SK-MEL-5 (cell line): ENCODE data around the gene PMP22. TPM values are rescaled to one million over a fixed set of nuclear protein-coding genes. Genes with fewer than 3 reads are reported as not detected.

Experiments
- DNase-seq: peaks from one replicate; pipeline ENCODE4 v3.0.0-alpha.2; 2016; ENCODE audit warnings: low read depth, low spot score
- in situ Hi-C: cut with HindIII; loops from 2 replicates; pipeline ENCODE4 v1.10.0; 2016; ENCODE audit warnings: low sequenced_read_pairs, high pct_unique_total_duplicates, low pct_unique_long_range_greater_than_20kb
- total RNA-seq: library from RNA; depleted of rRNA; stranded (reverse); fragments of >200 nt; shearing (Covaris generic); gene quantifications from 2 replicates; pipeline ENCODE4 v1.2.3, GENCODE V29; 2014

Gene PMP22
- total RNA-seq, 1 experiment from 2014 or later: 54.9 TPM

- peak; percentile 33 for DNase-seq
- in situ Hi-C loops: no loop called here
These were observed 3.3 kb downstream of the PMP22 start for GRCh38 chr17:15261802-15262290.

GRCh38 chr17:15261258-15261801 lies 3.8 kb downstream of the PMP22 start:
- DNase-seq: peak; percentile 61
- in situ Hi-C loops: no loop called here

DNA sequence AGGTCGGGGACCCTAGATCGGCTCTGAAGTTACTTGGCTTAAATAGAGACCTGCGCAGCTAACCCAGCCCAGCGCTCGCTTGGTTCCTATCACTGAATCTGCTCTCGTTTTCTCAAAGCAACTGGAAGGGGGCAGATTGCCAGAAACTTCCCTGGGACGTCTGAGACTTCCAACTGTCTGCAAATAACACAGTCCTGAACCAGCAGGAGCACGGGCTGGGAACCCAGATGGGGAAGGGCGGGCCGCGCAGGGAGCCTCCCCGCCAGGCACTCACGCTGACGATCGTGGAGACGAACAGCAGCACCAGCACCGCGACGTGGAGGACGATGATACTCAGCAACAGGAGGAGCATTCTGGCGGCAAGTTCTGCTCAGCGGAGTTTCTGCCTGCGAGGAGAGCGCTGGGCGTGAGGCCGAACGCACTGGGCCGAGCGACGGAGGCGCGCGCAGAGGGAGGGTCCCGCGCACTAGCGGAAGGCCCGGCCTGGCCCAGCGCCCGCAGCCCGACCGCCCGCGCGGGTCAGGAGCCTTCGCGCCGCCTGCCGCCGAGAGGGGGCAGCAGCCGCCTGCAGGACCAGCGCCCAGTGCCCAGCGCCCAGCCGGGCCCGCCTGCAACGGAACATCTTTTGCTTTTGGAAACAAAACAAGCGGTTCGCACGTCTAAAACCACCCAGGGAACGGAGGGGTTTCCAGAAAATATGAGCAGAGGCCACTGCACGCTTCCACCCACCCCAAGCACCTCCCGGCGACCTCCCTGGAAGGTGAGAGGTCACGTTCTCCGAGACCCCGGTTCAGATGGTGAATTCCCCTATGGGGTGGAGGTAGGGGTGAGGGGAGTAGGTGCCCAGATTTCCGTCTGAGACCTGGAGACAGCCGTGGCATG lies 4.5 kb downstream of the PMP22 start:
- in situ Hi-C loops: no loop called here

GRCh38 chr17:15257796-15258512 lies 7.2 kb downstream of the PMP22 start:
- in situ Hi-C loops: no loop called here
- no peak for DNase-seq

More for the DNA sequence above, 4.5 kb downstream of the PMP22 start:
- DNase-seq: peak; percentile 76

GRCh38 chr17:15257258-15257788 lies 7.8 kb downstream of the PMP22 start:
- in situ Hi-C loops: no loop called here
- peak; percentile 86 for DNase-seq

DNA sequence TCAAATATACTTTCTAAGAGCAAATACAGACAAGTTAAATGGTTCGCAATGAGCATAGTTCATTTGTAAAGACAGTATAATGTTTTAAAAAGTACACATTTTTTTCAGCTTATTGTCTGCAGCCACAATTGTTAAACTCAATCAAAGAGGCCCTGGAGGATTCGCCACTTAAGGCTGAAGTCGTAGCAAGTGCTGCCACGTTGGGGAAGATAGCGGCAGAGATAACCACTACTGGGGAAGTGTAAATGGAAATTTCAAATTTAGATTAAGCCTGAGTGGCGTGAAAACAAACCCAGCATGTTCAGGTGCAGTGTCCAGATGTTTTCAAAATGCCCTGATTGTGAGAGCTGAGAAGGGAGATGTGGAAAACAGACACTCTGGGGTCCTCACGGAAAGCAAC lies 8.4 kb downstream of the PMP22 start:
- DNase-seq: no peak
- in situ Hi-C loops: no loop called here

DNA sequence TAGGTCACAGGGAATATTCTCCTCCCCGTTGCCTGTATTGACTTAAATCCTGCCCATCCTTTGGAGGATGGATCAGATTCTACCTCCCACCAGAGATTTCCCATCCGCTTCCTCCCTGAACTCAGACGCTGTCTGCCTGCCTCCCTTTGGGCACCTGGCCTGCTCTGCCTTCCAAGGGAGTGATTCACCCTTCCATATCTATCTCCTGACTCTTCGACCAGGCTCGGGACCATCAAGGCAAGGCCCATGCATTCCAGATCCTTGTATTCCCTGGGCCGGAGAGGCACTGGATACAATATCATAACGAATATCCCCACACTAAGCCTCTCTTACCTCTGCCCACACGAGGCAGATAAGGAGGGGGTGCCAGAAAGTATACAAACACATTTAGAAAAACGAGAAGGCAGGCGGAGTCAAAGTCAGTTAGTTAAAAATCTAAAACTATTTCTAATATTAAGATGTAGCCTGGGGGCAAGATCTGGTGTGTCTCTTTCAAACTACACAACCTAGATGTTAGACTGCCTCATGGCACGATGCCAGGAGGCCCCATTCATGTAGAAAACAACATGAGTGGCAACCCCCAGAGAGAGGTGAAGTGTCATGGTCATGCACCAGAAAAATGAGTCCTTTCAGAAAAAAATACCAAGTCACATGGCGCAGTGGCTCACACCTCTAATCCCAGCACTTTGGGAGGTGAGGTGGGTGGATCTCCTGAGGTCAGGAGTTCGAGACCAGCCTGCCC lies 9.2 kb downstream of the PMP22 start:
- no peak for DNase-seq
- in situ Hi-C loops: no loop called here

- in situ Hi-C loops: no loop called here
- DNase-seq: no peak
These were observed 14.8 kb downstream of the PMP22 start for GRCh38 chr17:15250135-15250860.

- no peak for DNase-seq
- in situ Hi-C loops: no loop called here
These were observed 15.6 kb downstream of the PMP22 start for GRCh38 chr17:15249487-15249886.

- in situ Hi-C loops: no loop called here
These were observed 17.1 kb downstream of the PMP22 start for GRCh38 chr17:15247891-15248529.

DNA sequence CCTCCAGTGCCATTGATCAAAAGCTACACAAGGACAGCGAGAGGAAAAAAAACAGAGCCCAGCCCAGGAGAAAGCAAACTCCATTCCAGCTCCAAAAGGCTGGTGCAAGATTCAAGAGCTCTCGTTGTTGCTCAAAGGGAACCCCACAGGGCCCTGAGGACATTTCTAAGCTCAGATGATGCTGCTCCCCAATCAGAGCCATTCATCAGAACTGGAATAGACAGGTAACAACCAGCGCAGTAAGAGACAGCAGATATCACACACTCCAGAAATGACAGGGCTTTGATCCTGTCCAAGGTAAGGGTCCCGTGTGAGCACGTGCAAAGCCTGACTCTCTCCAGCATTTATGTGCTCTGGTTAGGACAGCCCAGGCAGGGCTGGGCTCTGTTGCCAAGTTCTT lies 20.1 kb downstream of the PMP22 start:
- in situ Hi-C loops: no loop called here
- DNase-seq: no peak

More at GRCh38 chr17:15247891-15248529, 17.1 kb downstream of the PMP22 start:
- peak; percentile 56 for DNase-seq

GRCh38 chr17:15240644-15241043 lies 24.5 kb downstream of the PMP22 start:
- in situ Hi-C loops: no loop called here
- no peak for DNase-seq

DNA sequence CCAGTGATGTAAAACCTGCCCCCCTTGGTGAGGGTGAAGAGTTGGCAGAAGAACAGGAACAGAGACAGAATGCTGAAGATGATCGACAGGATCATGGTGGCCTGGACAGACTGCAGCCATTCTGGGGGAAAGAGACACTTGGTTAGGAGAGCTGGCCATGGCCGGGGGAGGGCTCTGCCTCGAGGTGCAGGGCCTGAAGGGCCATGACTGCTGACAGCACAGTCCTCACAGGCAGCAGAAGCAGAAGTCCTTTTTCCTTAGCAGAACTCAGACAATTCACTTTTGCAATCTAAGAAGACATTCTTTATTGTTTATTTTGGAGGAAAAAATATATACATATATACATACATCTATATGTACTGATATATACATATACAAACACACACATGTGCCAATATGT lies 25.6 kb downstream of the PMP22 start:
- DNase-seq: no peak
- in situ Hi-C loops: no loop called here

DNA sequence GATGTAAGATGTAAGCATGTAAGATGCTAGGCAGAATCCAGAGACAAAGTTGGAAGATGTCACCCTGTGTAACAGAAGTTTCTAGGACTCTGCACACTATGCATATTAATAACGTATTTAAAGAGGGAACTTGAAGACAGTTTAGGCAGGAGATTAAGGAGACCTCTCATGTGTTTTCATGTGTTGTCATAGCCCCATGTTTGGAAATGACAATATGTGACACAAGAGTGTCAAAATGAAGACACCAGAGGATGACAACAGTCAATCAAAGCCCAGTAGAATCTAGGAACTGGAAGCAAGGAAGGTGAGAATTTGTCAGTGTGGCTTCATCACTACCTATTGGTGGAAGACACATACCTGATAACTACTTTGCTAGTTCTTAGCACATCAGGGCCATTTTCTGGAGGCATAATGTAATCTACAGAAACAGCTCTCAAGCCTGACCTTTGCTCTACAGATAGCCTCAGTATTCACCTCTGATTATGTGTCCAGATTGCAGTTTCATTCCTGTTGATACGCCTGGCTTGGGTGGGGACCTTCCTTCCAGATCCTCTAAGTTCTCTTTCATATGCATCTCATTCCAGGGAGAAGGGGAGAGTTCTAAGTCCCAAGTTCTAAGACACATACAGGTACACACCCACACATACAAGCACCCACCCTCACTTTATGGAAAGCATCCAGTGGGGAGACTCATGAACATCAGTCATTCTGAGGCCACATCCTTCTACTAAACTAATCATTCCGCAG lies 26.3 kb downstream of the PMP22 start:
- no peak for DNase-seq
- in situ Hi-C loops: no loop called here

- DNase-seq: no peak
- in situ Hi-C loops: no loop called here
These were observed 27.1 kb downstream of the PMP22 start for GRCh38 chr17:15238057-15238456.

DNA sequence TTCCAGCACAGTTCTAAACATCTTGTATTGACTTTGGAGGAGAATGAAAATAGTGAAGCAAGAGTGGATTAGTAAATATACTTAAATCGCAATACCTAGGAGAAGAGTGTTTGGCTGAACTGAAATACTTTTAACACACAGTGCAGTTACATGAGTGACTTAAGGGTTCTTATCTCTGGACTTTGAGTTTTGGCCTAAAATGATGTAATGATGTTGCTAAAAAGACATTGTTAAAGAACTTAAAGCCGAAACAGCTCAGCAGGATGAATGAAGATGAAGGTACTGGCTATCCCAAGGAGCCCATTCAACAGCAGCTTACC lies 28.1 kb downstream of the PMP22 start:
- no peak for DNase-seq
- in situ Hi-C loops: no loop called here
